Measurements from ENCODE around the gene ADD3. TPM values are rescaled to one million over a fixed set of nuclear protein-coding genes. Genes with fewer than 3 reads are reported as not detected.
A peak's percentile ranks its signal among the peaks of the same experiment; 100 is the strongest.

ADD3 gene
- total and polyA plus RNA-seq, 5 experiments from 2014 or later: 332 to 405 (median 358) TPM

DNA sequence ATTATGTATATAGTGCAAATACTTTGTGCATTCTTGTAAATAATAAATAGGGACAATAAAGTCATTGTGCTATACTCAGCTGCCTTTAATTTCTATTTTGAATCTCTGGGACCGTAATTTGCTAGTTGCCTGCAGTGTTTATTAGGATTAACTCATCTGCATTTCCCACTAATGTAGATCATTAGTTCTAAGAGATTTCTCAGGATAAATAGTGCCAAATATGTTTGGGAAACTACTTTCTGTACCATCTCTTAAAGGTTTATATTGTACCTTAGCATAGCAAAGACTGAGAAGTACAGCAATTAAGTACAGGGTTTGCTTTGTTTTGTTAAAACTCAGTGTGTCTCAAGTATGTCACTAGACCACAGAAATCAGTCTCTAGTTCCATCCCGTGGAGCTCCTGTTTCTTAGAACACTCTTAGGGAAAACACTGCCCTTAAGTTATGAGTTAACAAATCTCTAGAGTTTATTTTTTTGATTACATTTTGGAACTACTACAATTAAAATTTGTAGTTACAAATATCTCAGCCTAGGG lies 26.0 kb downstream of the ADD3 start:
- POLR2A ChIA-PET: interaction anchor here (0.6 kb wide), 1 partner anchor 115 kb away, joined by 4 read pairs; no protein-coding TSS in a partner anchor
- peak overlapping the region in 3 of 10 donors; percentile 11 to 34 (median 17) for H3K27ac Mint-ChIP-seq
- no peak for ATAC-seq
- H3K27me3 Mint-ChIP-seq: no peaks in the 10 kb centered on the region
- peaks cover 30 to 81% (median 71%) of the 10 kb centered on the region in 4 donors for H3K4me1 Mint-ChIP-seq
- H3K9me3 Mint-ChIP-seq: no peaks in the 10 kb centered on the region
- H3K36me3 Mint-ChIP-seq: peaks cover 0 to 21% (median 9%) of the 10 kb centered on the region in 3 donors
- no peak for DNase-seq
- H3K4me3 Mint-ChIP-seq: no peak overlapping the region

DNA sequence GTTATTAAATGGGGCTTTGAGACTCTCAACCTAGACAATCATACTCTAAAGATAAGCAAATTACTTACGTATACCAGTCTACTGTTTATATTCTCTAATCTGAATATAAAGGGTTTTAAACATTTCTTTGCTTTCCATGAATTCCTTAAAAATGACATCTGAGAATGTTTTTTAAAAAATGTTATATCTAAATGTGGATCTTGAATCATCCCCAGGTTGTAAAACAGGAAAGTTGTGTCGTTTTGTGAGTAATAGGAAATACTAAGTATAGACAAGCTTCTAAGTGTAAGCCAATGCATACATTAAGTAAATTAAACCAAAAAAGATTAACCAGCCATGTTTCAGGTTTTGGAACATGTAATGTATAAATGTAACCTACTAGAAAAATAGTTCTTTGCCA lies 26.8 kb downstream of the ADD3 start:
- H3K36me3 Mint-ChIP-seq: peaks cover 0 to 21% (median 9%) of the 10 kb centered on the region in 3 donors
- DNase-seq (no peak), ATAC-seq (no peak)
- H3K27me3 Mint-ChIP-seq: no peaks in the 10 kb centered on the region
- H3K4me3 Mint-ChIP-seq: peak overlapping the region in 2 of 10 donors; percentile 10 to 15
- POLR2A ChIA-PET: no interaction called here
- H3K9me3 Mint-ChIP-seq: no peaks in the 10 kb centered on the region
- peaks cover 35 to 86% (median 77%) of the 10 kb centered on the region in 4 donors for H3K4me1 Mint-ChIP-seq
- H3K27ac Mint-ChIP-seq: peak overlapping the region in 2 of 10 donors; percentile 66 to 68

DNA sequence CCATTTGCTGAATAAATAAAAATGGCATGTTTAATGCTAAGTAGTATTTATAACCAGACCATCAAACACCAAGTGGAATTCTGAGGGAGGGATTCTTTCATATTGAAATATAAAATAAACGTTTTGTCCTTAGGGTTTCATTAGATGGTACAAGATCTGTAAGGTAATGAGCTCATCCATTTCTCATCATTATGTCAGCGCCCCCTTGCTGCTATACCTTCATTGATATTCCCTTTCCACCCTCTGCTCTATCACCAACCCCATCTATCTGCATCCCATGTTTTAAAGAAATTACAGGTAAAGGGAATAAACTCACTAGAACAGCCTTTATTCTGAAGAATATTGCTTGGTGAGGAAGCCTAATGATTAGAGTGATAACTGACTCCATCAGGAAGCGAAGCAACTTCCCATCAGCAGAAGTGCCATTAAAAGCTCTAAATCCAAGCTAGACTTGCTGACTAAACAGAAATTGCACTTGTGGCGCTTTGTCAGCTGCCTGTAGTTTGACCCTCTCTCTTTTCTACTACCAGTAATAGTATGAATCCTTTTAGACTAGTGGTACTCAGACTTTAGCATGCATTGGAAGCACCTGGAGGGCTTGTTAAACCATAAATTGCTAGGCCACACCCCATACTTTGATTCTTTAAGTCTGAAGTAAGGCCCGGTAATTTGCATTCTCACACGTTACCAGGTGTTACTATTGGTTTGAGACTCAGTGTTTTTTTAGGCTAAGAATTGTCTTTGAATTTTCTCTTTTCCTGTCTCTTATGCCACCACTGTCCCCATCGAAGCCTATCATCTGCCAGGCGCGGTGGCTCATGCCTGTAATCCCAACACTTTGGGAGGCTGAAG lies 27.5 kb downstream of the ADD3 start:
- H3K36me3 Mint-ChIP-seq: peaks cover 0 to 19% (median 9%) of the 10 kb centered on the region in 3 donors
- peaks cover 41 to 92% (median 82%) of the 10 kb centered on the region in 4 donors for H3K4me1 Mint-ChIP-seq
- peak overlapping the region in 6 of 10 donors; percentile 28 to 77 (median 66) for H3K27ac Mint-ChIP-seq
- peak overlapping the region in 7 of 10 donors; percentile 0 to 54 (median 34) for H3K4me3 Mint-ChIP-seq
- H3K27me3 Mint-ChIP-seq: no peaks in the 10 kb centered on the region
- POLR2A ChIA-PET: interaction anchor here (0.7 to 1.2 kb wide), 2 partner anchors 25 to 126 kb away, joined by 3 to 5 read pairs; no protein-coding TSS in a partner anchor
- ATAC-seq: no peak
- no peaks in the 10 kb centered on the region for H3K9me3 Mint-ChIP-seq
- DNase-seq: no peak

DNA sequence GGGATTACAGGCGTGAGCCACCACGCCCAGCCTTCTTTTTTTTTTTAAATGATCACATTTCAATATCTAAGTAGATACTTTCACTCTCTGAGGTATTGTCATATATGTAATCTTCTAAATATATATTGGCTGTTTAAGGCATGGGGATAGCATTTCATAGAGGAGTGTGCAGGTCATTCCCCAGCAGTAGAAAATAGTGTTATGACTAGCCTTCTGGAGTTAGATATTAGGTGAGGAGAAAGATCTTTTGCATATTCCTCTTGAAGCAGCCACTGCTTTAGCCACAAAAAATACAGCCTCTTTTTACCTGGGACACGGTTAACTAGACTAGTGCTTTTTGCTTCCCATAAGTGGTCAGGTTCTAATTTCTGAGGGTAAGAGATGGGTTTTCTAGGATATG lies 28.9 kb downstream of the ADD3 start:
- ATAC-seq (no peak), DNase-seq (no peak)
- Mint-ChIP-seq H3K27me3 (no peaks in the 10 kb centered on the region), H3K36me3 (peaks cover 0 to 11% (median 6%) of the 10 kb centered on the region in 3 donors), H3K27ac (peak overlapping the region in 8 of 10 donors; percentile 34 to 81 (median 58)), H3K4me1 (peaks cover 43 to 93% (median 83%) of the 10 kb centered on the region in 4 donors), H3K9me3 (no peaks in the 10 kb centered on the region), H3K4me3 (peak overlapping the region in 4 of 10 donors; percentile 11 to 31 (median 19))
- POLR2A ChIA-PET: interaction anchor here (1.0 to 1.2 kb wide), 2 partner anchors 14 to 21 kb away, joined by 4 read pairs; no protein-coding TSS in a partner anchor

DNA sequence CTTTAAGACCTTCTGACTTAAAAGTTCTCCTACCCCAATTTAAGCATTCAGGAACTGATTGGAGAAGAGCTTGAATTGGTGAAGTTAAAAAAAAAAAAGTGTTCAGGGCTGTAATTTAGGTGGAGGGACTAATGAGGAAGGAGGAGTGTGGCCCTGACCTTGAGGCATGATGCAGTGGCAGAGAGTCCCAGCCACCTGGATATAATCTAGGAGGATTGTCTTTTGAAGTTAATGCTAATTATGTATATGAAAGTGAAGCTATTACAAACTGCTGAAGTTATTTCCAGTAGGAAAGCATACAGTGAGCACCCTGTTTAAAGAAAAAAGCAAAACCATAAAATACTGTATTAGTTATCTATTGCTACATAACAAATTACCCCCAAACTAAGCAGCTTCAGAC lies 31.5 kb downstream of the ADD3 start:
- Mint-ChIP-seq H3K4me3 (peak overlapping the region in 8 of 10 donors; percentile 5 to 61 (median 10)), H3K9me3 (no peaks in the 10 kb centered on the region), H3K36me3 (peaks cover 0 to 14% (median 6%) of the 10 kb centered on the region in 3 donors), H3K27me3 (no peaks in the 10 kb centered on the region), H3K27ac (peak overlapping the region in 9 of 10 donors; percentile 29 to 84 (median 56)), H3K4me1 (peaks cover 35 to 83% (median 76%) of the 10 kb centered on the region in 4 donors)
- ATAC-seq (no peak), DNase-seq (no peak)
- POLR2A ChIA-PET: interaction anchor here (0.9 kb wide), 1 partner anchor 30 kb away, joined by 4 read pairs; no protein-coding TSS in a partner anchor

DNA sequence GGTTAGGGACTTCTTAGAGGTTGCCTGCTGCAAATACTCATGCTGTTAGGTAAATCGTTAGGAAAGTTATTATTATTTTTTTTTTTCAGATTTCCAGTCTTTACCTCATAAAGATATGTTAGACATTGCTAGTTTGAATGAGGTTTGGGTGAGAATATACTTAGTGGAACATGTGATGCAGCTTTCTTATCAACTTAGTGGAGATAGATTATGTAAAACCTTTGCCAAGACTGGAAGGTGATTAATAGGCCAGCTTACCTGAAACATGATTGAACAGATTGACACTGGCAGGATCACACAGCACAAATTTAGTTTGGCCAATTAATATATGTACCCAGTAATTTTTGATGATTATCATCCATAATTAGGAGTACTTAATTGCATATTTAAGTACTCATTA lies 32.3 kb downstream of the ADD3 start:
- Mint-ChIP-seq H3K36me3 (peaks cover 0 to 12% (median 5%) of the 10 kb centered on the region in 3 donors), H3K4me1 (peaks cover 37 to 84% (median 79%) of the 10 kb centered on the region in 4 donors), H3K27ac (peak overlapping the region in 9 of 10 donors; percentile 29 to 77 (median 56)), H3K4me3 (peak overlapping the region in 5 of 10 donors; percentile 10 to 54 (median 31)), H3K27me3 (no peaks in the 10 kb centered on the region), H3K9me3 (no peaks in the 10 kb centered on the region)
- no peak for ATAC-seq
- POLR2A ChIA-PET: interaction anchor here (0.9 kb wide), 1 partner anchor 31 kb away, joined by 4 read pairs; no protein-coding TSS in a partner anchor
- no peak for DNase-seq

DNA sequence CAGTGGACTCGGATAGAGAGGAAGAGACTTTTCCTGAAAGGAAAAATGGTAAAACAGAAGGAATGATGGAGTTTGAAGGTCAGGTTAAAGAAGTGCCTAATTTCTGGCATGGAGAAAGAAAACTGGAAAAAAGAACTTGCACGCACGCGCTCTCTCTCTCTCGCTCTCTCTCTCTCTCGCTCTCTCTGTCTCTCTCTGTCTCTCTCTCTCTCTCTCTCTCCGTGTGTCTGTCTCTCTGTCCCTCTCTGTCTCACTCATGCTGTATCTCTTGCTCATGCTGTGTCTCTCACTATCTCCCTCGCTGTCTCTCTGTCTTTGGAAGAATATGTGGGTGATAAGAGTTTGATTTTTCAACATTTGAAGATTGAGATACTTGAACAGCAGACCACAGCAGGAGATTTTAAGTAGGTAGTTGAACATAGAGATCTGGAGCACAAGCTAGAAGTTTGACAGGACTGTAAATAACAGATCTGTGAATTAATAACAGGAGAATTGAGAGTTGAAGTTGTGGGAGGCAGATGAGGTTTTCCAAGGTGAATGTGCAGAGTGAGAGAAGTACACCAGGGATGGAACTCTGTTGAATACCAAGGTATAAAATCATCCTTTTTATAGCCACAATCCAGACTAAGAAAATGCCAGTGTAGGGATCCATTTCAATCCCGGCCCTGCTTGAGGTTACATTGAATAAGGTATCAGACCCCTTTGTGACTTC lies 33.1 kb downstream of the ADD3 start:
- Mint-ChIP-seq H3K9me3 (no peaks in the 10 kb centered on the region), H3K27me3 (no peaks in the 10 kb centered on the region), H3K27ac (peak overlapping the region; percentile 13 to 77 (median 53)), H3K4me1 (peaks cover 33 to 82% (median 76%) of the 10 kb centered on the region in 4 donors), H3K4me3 (peak overlapping the region in 5 of 10 donors; percentile 2 to 31 (median 9)), H3K36me3 (peaks cover 0 to 10% (median 0%) of the 10 kb centered on the region in 3 donors)
- ATAC-seq (no peak), DNase-seq (no peak)
- POLR2A ChIA-PET: no interaction called here

DNA sequence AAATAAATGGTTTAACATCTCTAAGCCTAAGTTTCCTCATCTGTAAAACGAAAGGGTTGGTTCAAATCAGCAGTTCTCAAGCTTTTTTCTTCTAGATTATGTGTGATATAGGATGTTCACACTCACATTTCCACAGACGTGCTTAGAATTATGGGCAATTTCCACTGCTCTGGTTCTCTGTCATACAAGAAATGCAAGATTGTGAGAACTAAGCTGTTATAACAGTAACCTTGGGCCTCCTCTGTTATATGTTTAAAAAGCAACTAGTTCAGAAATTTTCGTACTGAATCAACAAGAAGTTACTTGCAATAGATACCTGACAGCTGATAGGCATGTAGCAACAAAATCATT lies 33.7 kb downstream of the ADD3 start:
- no peaks in the 10 kb centered on the region for H3K27me3 Mint-ChIP-seq
- POLR2A ChIA-PET: no interaction called here
- no peak overlapping the region for H3K4me3 Mint-ChIP-seq
- ATAC-seq: no peak
- H3K36me3 Mint-ChIP-seq: peaks cover 0 to 8% (median 0%) of the 10 kb centered on the region in 3 donors
- no peaks in the 10 kb centered on the region for H3K9me3 Mint-ChIP-seq
- H3K4me1 Mint-ChIP-seq: peaks cover 32 to 81% (median 72%) of the 10 kb centered on the region in 4 donors
- no peak for DNase-seq
- peak overlapping the region in 7 of 10 donors; percentile 2 to 78 (median 29) for H3K27ac Mint-ChIP-seq

DNA sequence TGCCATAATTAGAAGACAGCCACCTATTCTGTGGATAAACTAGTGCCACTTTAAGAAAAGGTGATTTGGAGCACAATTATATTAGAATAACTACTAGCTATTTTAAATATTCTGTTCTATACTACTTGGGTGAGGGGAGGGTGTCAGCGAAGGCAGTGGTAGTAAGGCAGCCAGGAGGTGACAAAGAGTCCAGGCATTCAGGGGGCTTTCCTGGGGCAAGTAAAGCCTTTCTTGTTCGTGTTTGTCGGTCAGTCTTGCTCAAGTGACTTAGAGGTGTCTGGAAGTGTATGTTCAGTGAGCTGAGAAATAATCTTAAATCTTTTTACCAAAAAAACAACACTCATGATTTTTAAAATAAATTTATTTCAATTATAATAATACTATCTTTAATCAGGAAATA lies 34.4 kb downstream of the ADD3 start:
- peak overlapping the region in 2 of 10 donors; percentile 1 to 3 for H3K4me3 Mint-ChIP-seq
- no peak for DNase-seq
- peaks cover 0 to 7% (median 3%) of the 10 kb centered on the region in 3 donors for H3K36me3 Mint-ChIP-seq
- peak overlapping the region in 6 of 10 donors; percentile 7 to 75 (median 28) for H3K27ac Mint-ChIP-seq
- H3K27me3 Mint-ChIP-seq: no peaks in the 10 kb centered on the region
- peaks cover 28 to 75% (median 65%) of the 10 kb centered on the region in 4 donors for H3K4me1 Mint-ChIP-seq
- no peak for ATAC-seq
- POLR2A ChIA-PET: no interaction called here
- H3K9me3 Mint-ChIP-seq: peaks cover 0 to under 1% (median 0%) of the 10 kb centered on the region in 9 donors

DNA sequence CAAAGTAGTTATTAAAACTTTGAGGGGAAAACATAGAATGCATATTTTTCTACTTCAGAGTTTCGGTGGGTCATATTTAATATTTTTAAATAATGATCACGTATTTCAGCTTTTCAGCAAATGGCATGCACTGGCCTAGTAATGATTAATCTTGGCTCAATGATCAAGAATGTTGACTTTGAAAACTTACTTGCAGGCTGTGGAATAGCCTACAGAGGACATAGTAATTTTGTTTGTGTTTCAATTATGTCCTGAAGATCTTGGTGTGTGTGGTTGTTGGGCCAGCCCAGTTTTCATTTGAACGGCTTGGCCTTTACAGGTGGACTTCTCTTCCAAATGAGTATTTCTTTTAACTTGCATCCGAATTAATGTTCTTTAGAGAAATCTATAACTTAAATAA lies 35.1 kb downstream of the ADD3 start:
- peaks cover 0 to 7% (median 1%) of the 10 kb centered on the region in 9 donors for H3K9me3 Mint-ChIP-seq
- POLR2A ChIA-PET: no interaction called here
- ATAC-seq: no peak
- H3K4me1 Mint-ChIP-seq: peaks cover 28 to 71% (median 62%) of the 10 kb centered on the region in 4 donors
- no peak overlapping the region for H3K4me3 Mint-ChIP-seq
- H3K36me3 Mint-ChIP-seq: peaks cover under 1 to 10% (median 7%) of the 10 kb centered on the region in 3 donors
- DNase-seq: no peak
- H3K27ac Mint-ChIP-seq: peak overlapping the region in 3 of 10 donors; percentile 18 to 64 (median 45)
- no peaks in the 10 kb centered on the region for H3K27me3 Mint-ChIP-seq

DNA sequence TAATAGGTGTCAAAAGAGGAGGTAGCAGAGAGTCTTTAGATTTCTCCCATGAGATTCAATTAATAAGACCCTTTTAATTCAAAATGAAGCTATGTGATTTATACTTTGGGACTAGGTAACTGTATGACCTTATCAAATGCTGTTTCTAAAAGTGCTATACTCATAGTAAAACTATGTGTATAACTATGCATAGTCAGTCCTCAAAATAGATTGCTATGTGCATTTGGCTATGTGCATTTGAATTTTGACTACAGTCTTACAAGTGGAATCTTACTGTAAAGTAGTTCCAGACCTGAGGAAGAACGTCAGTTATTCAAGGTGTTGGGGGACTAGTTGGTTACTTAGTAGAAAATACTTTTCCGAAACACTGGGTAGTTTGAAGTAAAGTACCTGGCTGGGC lies 36.9 kb downstream of the ADD3 start:
- POLR2A ChIA-PET: interaction anchor here (0.6 to 0.7 kb wide), 3 partner anchors 30 to 226 kb away, joined by 3 read pairs; no protein-coding TSS in a partner anchor
- Mint-ChIP-seq H3K27ac (peak overlapping the region in 8 of 10 donors; percentile 4 to 64 (median 44)), H3K36me3 (peaks cover 8 to 25% (median 22%) of the 10 kb centered on the region in 3 donors)

DNA sequence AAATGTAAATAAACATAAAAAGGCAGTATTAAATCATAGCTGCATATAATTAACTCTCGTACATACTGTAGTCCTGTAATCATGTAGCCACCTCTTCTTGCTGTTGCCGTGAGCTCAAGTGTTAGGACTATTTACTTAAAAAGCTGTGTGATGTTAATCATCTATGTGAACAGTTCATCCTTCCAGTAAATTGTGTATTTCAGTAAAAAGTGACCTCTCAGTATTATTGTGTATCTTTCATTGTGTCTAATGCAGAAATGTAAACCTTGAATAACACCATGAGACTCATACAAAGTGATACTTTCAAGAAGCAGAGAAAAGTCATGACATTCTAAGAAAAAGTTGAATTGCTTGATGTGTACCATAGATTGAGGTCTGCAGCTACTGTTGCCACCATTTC lies 38.0 kb downstream of the ADD3 start:
- DNase-seq (no peak), ATAC-seq (no peak)
- Mint-ChIP-seq H3K4me1 (peaks cover 22 to 58% (median 53%) of the 10 kb centered on the region in 4 donors), H3K9me3 (peaks cover 0 to 20% (median 9%) of the 10 kb centered on the region in 9 donors), H3K27me3 (no peaks in the 10 kb centered on the region), H3K4me3 (peak overlapping the region in 1 of 10 donors; percentile 12), H3K27ac (peak overlapping the region in 4 of 10 donors; percentile 7 to 66 (median 24)), H3K36me3 (peaks cover 8 to 34% (median 31%) of the 10 kb centered on the region in 3 donors)
- POLR2A ChIA-PET: interaction anchor here (1.0 kb wide), 1 partner anchor 40 kb away, joined by 3 read pairs; no protein-coding TSS in a partner anchor

More for the DNA sequence above, 36.9 kb downstream of the ADD3 start:
- ATAC-seq (no peak), DNase-seq (no peak)
- Mint-ChIP-seq H3K27me3 (no peaks in the 10 kb centered on the region), H3K4me3 (no peak overlapping the region), H3K9me3 (peaks cover 0 to 17% (median 9%) of the 10 kb centered on the region in 9 donors), H3K4me1 (peaks cover 25 to 59% (median 57%) of the 10 kb centered on the region in 4 donors)
